Fibroblast of lung (primary cell): Measurements from ENCODE around the gene CCL3. TPM values are rescaled to one million over a fixed set of nuclear protein-coding genes. Genes with fewer than 3 reads are reported as not detected.

Experiments used
- DNase-seq, 2 donors: peaks; one replicate each; pipeline versions ENCODE4 v3.0.0 to v3.0.0-alpha.2; 2010; ENCODE audit warnings: low read depth in 2 of 2
- H2AFZ ChIP-seq: 2 replicates; pipeline ENCODE4 v1.5.1; 2012; ENCODE audit warnings: low read length, control low read depth, inconsistent platforms
- H3K27ac ChIP-seq: 2 replicates; pipeline ENCODE4 v1.5.1; 2011; ENCODE audit warnings: low read length, control low read depth; ENCODE audit not compliant: insufficient read depth
- H3K27me3 ChIP-seq: 2 replicates; pipeline ENCODE4 v1.5.1; 2011; ENCODE audit warnings: mild to moderate bottlenecking, low read length; ENCODE audit not compliant: control insufficient read depth, insufficient read depth
- H3K36me3 ChIP-seq: 2 replicates; pipeline ENCODE4 v1.5.1; 2011; ENCODE audit warnings: low read length; ENCODE audit not compliant: control insufficient read depth, insufficient read depth
- H3K4me1 ChIP-seq: 2 replicates; pipeline ENCODE4 v1.5.1; 2011; ENCODE audit warnings: low read length; ENCODE audit not compliant: control insufficient read depth, insufficient read depth; ENCODE audit errors: extremely low read depth
- H3K4me2 ChIP-seq: 2 replicates; pipeline ENCODE4 v1.5.1; 2011; ENCODE audit warnings: low read length, control low read depth; ENCODE audit not compliant: insufficient read depth; ENCODE audit errors: extremely low read depth
- H3K4me3 ChIP-seq, 4 experiments: fragments of 200-600 bp in 1 of 4; sonication (generic) in 1 of 4; replicated peaks in 1 of 4; 2 replicates each; pipeline ENCODE4 v1.5.1; 2011 to 2016; ENCODE audit warnings: low read length in 4 of 4, low read depth in 3 of 4, mild to moderate bottlenecking in 3 of 4, control low read depth in 2 of 4, inconsistent platforms in 1 of 4, mixed read lengths in 1 of 4; ENCODE audit not compliant: insufficient read depth in 1 of 4; ENCODE audit errors: control extremely low read depth in 1 of 4
- H3K79me2 ChIP-seq: 2 replicates; pipeline ENCODE4 v1.5.1; 2012; ENCODE audit warnings: mild to moderate bottlenecking, low read length, inconsistent platforms; ENCODE audit not compliant: control insufficient read depth, insufficient read depth
- H3K9ac ChIP-seq: 2 replicates; pipeline ENCODE4 v1.5.1; 2011; ENCODE audit warnings: mild to moderate bottlenecking, low read length, control low read depth; ENCODE audit not compliant: insufficient read depth
- H3K9me3 ChIP-seq: 2 replicates; pipeline ENCODE4 v1.5.1; 2012; ENCODE audit warnings: low read depth, low read length; ENCODE audit not compliant: control insufficient read depth, insufficient read depth
- H4K20me1 ChIP-seq: 2 replicates; pipeline ENCODE4 v1.5.1; 2011; ENCODE audit warnings: low read length; ENCODE audit not compliant: control insufficient read depth, insufficient read depth; ENCODE audit errors: extremely low read depth
- EZH2 ChIP-seq: IDR thresholded peaks from 2 replicates; pipeline ENCODE4 v1.5.1; 2012; ENCODE audit warnings: low read length, control low read depth, mild to moderate bottlenecking; ENCODE audit errors: missing control alignments
- polyA plus RNA-seq, 2 donors: library from polyadenylated mRNA; depleted of rRNA in 1 of 2; stranded (reverse) in 1 of 2; unstranded in 1 of 2; fragments of >200 nt; gene quantifications; 2 replicates each; pipeline ENCODE4 v1.2.1, GENCODE V29; 2011 to 2012; ENCODE audit warnings: missing spikeins in 1 of 2
- total RNA-seq: library from RNA; depleted of rRNA; stranded (reverse); fragments of >200 nt; gene quantifications from 2 replicates; pipeline ENCODE4 v1.2.1, GENCODE V29; 2014
- TF ChIP-seq, protein P1 (sequence below), 2 donors: IDR thresholded peaks in 1 of 2; conservative IDR thresholded peaks in 1 of 2; 1 replicate in 1 of 2; 2 replicates in 1 of 2; pipeline ENCODE4 v1.5.1; 2011 to 2012; ENCODE audit warnings: low read length in 2 of 2, control low read depth in 1 of 2, inconsistent platforms in 1 of 2, low read depth in 1 of 2, mild to moderate bottlenecking in 1 of 2

CCL3 gene
- total and polyA plus RNA-seq, 2 donors (not counting 1 experiment from before 2014, with no cell fraction given) = not detected

DNA sequence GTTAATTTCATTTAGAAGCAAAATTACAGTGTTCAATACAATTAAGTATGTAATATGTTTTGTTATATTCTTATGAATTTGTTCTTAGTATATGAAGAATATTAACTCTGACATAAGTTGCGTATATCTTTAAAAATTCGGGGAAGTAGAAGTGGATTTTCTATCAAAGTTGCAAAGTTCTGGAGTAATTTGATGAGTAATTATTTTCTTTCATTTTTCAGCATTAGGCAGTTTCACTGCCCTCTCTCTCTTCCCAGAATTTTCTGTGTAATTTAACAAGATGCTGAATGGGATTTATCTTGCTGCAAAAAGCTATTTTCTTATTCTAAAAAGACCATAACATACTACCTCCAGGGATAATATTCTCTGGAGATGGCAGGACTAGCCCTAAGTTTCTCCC, 34.8 kb downstream of the CCL3 start:
- Histone ChIP-seq H3K9me3 (no peaks in the 10 kb centered on the region), H3K4me1 (no peaks in the 10 kb centered on the region), H3K79me2 (no peaks in the 10 kb centered on the region), H2AFZ (no peak overlapping the region), H4K20me1 (no peaks in the 10 kb centered on the region), H3K9ac (no peak overlapping the region), H3K36me3 (no peaks in the 10 kb centered on the region), H3K4me3 (no peak overlapping the region), H3K4me2 (no peak overlapping the region), H3K27me3 (no peaks in the 10 kb centered on the region), H3K27ac (no peak overlapping the region)
- TF ChIP-seq EZH2 = no peak
- TF ChIP-seq, protein P1, sequence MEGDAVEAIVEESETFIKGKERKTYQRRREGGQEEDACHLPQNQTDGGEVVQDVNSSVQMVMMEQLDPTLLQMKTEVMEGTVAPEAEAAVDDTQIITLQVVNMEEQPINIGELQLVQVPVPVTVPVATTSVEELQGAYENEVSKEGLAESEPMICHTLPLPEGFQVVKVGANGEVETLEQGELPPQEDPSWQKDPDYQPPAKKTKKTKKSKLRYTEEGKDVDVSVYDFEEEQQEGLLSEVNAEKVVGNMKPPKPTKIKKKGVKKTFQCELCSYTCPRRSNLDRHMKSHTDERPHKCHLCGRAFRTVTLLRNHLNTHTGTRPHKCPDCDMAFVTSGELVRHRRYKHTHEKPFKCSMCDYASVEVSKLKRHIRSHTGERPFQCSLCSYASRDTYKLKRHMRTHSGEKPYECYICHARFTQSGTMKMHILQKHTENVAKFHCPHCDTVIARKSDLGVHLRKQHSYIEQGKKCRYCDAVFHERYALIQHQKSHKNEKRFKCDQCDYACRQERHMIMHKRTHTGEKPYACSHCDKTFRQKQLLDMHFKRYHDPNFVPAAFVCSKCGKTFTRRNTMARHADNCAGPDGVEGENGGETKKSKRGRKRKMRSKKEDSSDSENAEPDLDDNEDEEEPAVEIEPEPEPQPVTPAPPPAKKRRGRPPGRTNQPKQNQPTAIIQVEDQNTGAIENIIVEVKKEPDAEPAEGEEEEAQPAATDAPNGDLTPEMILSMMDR (conservative IDR thresholded peaks at IDR 0.05 in 1 of 2, IDR thresholded peaks at IDR 0.05 in 1 of 2; ENCODE audit: low read depth in 1 of 2, low read length in 2 of 2) = no peak
- no peak for DNase-seq

DNA sequence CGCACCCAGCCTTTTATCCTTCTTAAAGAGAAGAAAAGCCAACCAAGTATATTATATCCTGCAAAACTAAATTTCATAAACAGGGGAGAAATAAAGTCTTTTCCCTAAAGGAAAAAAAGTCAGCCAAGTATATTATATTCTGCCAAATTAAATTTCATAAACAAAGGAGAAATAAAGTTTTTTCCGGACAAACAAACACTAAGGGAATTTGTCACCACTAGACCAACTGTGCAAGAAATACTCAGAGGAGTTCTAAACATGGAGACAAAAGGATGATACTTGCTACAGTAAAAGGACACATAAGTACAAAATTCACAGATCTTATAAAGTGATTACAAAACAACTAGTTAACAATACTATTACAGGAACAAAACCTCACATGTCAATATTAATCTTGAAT, 40.3 kb downstream of the CCL3 start:
- no peak for TF ChIP-seq EZH2
- TF ChIP-seq, protein P1 (conservative IDR thresholded peaks at IDR 0.05 in 1 of 2, IDR thresholded peaks at IDR 0.05 in 1 of 2; ENCODE audit: low read depth in 1 of 2, low read length in 2 of 2) = no peak

DNA sequence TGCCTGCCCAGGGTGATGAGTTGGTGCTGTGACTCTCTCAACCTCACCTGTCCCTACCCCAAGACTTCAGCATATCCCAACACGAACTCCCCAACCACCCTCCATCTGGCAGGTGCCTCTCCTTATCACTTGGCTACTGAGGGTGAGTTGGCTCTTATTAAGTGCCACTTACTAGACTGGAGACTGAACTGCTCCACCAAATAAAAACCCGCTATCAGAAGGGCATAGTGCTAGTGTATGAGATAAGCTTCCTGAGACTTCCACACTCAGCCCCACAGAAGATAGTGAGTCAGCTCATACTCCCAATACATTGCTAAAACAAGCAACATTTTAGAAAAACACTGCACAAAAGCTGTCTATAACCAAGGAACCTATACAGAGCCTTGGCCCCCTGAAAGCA, 41.9 kb downstream of the CCL3 start:
- Histone ChIP-seq H3K4me3 (no peak overlapping the region), H3K27me3 (no peaks in the 10 kb centered on the region), H3K9me3 (no peaks in the 10 kb centered on the region), H2AFZ (no peak overlapping the region), H3K4me1 (no peaks in the 10 kb centered on the region), H4K20me1 (no peaks in the 10 kb centered on the region), H3K4me2 (no peak overlapping the region), H3K79me2 (no peaks in the 10 kb centered on the region), H3K36me3 (no peaks in the 10 kb centered on the region), H3K9ac (no peak overlapping the region), H3K27ac (no peak overlapping the region)
- TF ChIP-seq, protein P1 (conservative IDR thresholded peaks at IDR 0.05 in 1 of 2, IDR thresholded peaks at IDR 0.05 in 1 of 2; ENCODE audit: low read depth in 1 of 2, low read length in 2 of 2) = no peak
- no peak for TF ChIP-seq EZH2
- no peak for DNase-seq

More for the DNA sequence above, 40.3 kb downstream of the CCL3 start:
- no peaks in the 10 kb centered on the region for H3K27me3 ChIP-seq
- H3K4me1 ChIP-seq = no peaks in the 10 kb centered on the region
- H3K79me2 ChIP-seq = no peaks in the 10 kb centered on the region
- no peak overlapping the region for H3K9ac ChIP-seq
- no peak overlapping the region for H3K4me3 ChIP-seq
- no peak for DNase-seq
- no peaks in the 10 kb centered on the region for H3K9me3 ChIP-seq
- H4K20me1 ChIP-seq = no peaks in the 10 kb centered on the region
- no peak overlapping the region for H2AFZ ChIP-seq
- no peaks in the 10 kb centered on the region for H3K36me3 ChIP-seq
- H3K27ac ChIP-seq = no peak overlapping the region
- no peak overlapping the region for H3K4me2 ChIP-seq

Other genes starting within 250 kb of the CCL3 start
- gene HEATR9, start 221.3 kb downstream of the CCL3 start, total RNA-seq = not detected in 2 replicates
- gene HEATR9, start 221.3 kb downstream of the CCL3 start, polyA plus RNA-seq = not detected in 2 replicates
- not detected in 2 replicates for gene CCL5, start 209.8 kb downstream of the CCL3 start, total RNA-seq
- gene CCL5, start 209.8 kb downstream of the CCL3 start, polyA plus RNA-seq = 0.03 and 0.07 TPM in 2 replicates
- under 0.01 and 0.83 TPM in 2 replicates for gene RDM1, start 159.4 kb downstream of the CCL3 start, total RNA-seq
- 0.48 and 0.75 TPM in 2 replicates for gene RDM1, start 159.4 kb downstream of the CCL3 start, polyA plus RNA-seq
- gene LYZL6, start 146.4 kb downstream of the CCL3 start, total RNA-seq = not detected in 2 replicates
- gene LYZL6, start 146.4 kb downstream of the CCL3 start, polyA plus RNA-seq = not detected in 2 replicates
- gene CCL16, start 108.6 kb downstream of the CCL3 start, total RNA-seq = not detected in 2 replicates
- gene CCL16, start 108.6 kb downstream of the CCL3 start, polyA plus RNA-seq = not detected in 2 replicates
- not detected in 2 replicates for gene CCL14, start 103.4 kb downstream of the CCL3 start, total RNA-seq
- gene CCL14, start 103.4 kb downstream of the CCL3 start, polyA plus RNA-seq = not detected in 2 replicates
- not detected in 2 replicates for gene CCL15, start 88.6 kb downstream of the CCL3 start, total RNA-seq
- not detected in 2 replicates for gene CCL15, start 88.6 kb downstream of the CCL3 start, polyA plus RNA-seq
- not detected in 2 replicates for gene CCL23, start 72.2 kb downstream of the CCL3 start, total RNA-seq
- not detected in 2 replicates for gene CCL23, start 72.2 kb downstream of the CCL3 start, polyA plus RNA-seq
- not detected in 2 replicates for gene CCL18, start 25.9 kb downstream of the CCL3 start, total RNA-seq
- not detected in 2 replicates for gene CCL18, start 25.9 kb downstream of the CCL3 start, polyA plus RNA-seq
- not detected in 2 replicates for gene CCL4, start 13.7 kb upstream of the CCL3 start, total RNA-seq
- gene CCL4, start 13.7 kb upstream of the CCL3 start, polyA plus RNA-seq = not detected in 2 replicates
- gene TBC1D3B, start 86.5 kb upstream of the CCL3 start, total RNA-seq = 1.8 and 2.3 TPM in 2 replicates
- 0.42 and 0.86 TPM in 2 replicates for gene TBC1D3B, start 86.5 kb upstream of the CCL3 start, polyA plus RNA-seq
- not detected in 2 replicates for gene CCL3L1, start 106.6 kb upstream of the CCL3 start, total RNA-seq
- not detected in 2 replicates for gene CCL3L1, start 106.6 kb upstream of the CCL3 start, polyA plus RNA-seq
- gene CCL4L2, start 120.9 kb upstream of the CCL3 start, total RNA-seq = not detected in 2 replicates
- gene CCL4L2, start 120.9 kb upstream of the CCL3 start, polyA plus RNA-seq = not detected in 2 replicates
- gene TBC1D3I, start 174.4 kb upstream of the CCL3 start, total RNA-seq = under 0.01 and 0.51 TPM in 2 replicates
- gene TBC1D3I, start 174.4 kb upstream of the CCL3 start, polyA plus RNA-seq = 0.03 TPM in 1 of 2 replicates, not detected in the other
- gene TBC1D3G, start 233.7 kb upstream of the CCL3 start, total RNA-seq = not detected in 2 replicates
- gene TBC1D3G, start 233.7 kb upstream of the CCL3 start, polyA plus RNA-seq = not detected in 2 replicates